ENCODE results near the gene SMIM36.
"Not testable (repeated sequence)": the region's sequence is repeated elsewhere in the genome, so short reads cannot be mapped to it uniquely, and the experiment has no call there.

SMIM36 gene

GRCh38 chr17:55532670-55533069 lies 21.4 kb upstream of the SMIM36 start:
- Histone ChIP-seq H3K4me3 (no peak overlapping the region), H4K20me1 (no peaks in the 10 kb centered on the region), H3K4me2 (no peak overlapping the region), H3K9ac (no peak overlapping the region), H3K27ac (no peak overlapping the region), H3K27me3 (no peaks in the 10 kb centered on the region), H3K4me1 (no peaks in the 10 kb centered on the region; the same call in 1 of the 2 replicates), H3K36me3 (no peaks in the 10 kb centered on the region), H3K9me3 (peaks cover 4% of the 10 kb centered on the region; the same call in 1 of the 2 replicates)
- TF ChIP-seq Cebpa-rat (IDR thresholded peaks at IDR 0.05) = no peak

- Histone ChIP-seq H3K4me2 (no peak overlapping the region), H3K9ac (no peak overlapping the region), H4K20me1 (no peaks in the 10 kb centered on the region), H3K27me3 (no peaks in the 10 kb centered on the region), H3K36me3 (no peaks in the 10 kb centered on the region), H3K4me1 (no peaks in the 10 kb centered on the region; the same call in 1 of the 2 replicates), H3K4me3 (no peak overlapping the region), H3K27ac (no peak overlapping the region), H3K9me3 (no peaks in the 10 kb centered on the region)
- no peak for TF ChIP-seq Cebpa-rat (IDR thresholded peaks at IDR 0.05)
Observed at GRCh38 chr17:55531053-55531728, 19.9 kb upstream of the SMIM36 start.

GRCh38 chr17:55530064-55530463 lies 18.8 kb upstream of the SMIM36 start:
- H3K4me1 ChIP-seq = no peaks in the 10 kb centered on the region; the same call in 1 of the 2 replicates
- H3K27me3 ChIP-seq = no peaks in the 10 kb centered on the region
- no peaks in the 10 kb centered on the region for H4K20me1 ChIP-seq
- no peak overlapping the region for H3K9ac ChIP-seq
- no peaks in the 10 kb centered on the region for H3K9me3 ChIP-seq
- H3K4me3 ChIP-seq = no peak overlapping the region
- no peak overlapping the region for H3K4me2 ChIP-seq
- no peaks in the 10 kb centered on the region for H3K36me3 ChIP-seq
- TF ChIP-seq Cebpa-rat (IDR thresholded peaks at IDR 0.05) = no peak
- H3K27ac ChIP-seq = no peak overlapping the region

GRCh38 chr17:55527540-55528118 lies 16.4 kb upstream of the SMIM36 start:
- no peaks in the 10 kb centered on the region for H3K36me3 ChIP-seq
- no peak overlapping the region for H3K9ac ChIP-seq
- H3K27me3 ChIP-seq = no peaks in the 10 kb centered on the region
- H3K27ac ChIP-seq = no peak overlapping the region
- TF ChIP-seq Cebpa-rat (IDR thresholded peaks at IDR 0.05) = no peak
- H3K4me1 ChIP-seq = no peaks in the 10 kb centered on the region; the same call in 1 of the 2 replicates
- H3K9me3 ChIP-seq = no peaks in the 10 kb centered on the region
- no peak overlapping the region for H3K4me3 ChIP-seq
- no peaks in the 10 kb centered on the region for H4K20me1 ChIP-seq
- H3K4me2 ChIP-seq = no peak overlapping the region

GRCh38 chr17:55524440-55525220 lies 13.4 kb upstream of the SMIM36 start:
- Histone ChIP-seq H3K4me2 (no peak overlapping the region), H3K9ac (no peak overlapping the region), H3K36me3 (no peaks in the 10 kb centered on the region), H3K9me3 (no peaks in the 10 kb centered on the region), H3K4me3 (no peak overlapping the region), H3K4me1 (no peaks in the 10 kb centered on the region; the same call in 1 of the 2 replicates), H4K20me1 (no peaks in the 10 kb centered on the region), H3K27ac (no peak overlapping the region), H3K27me3 (no peaks in the 10 kb centered on the region)
- TF ChIP-seq Cebpa-rat (IDR thresholded peaks at IDR 0.05) = no peak

GRCh38 chr17:55523032-55523431 lies 11.8 kb upstream of the SMIM36 start:
- H3K9me3 ChIP-seq, H3K9ac ChIP-seq, H3K4me3 ChIP-seq, H3K27ac ChIP-seq, H3K36me3 ChIP-seq, H4K20me1 ChIP-seq, H3K27me3 ChIP-seq, H3K4me2 ChIP-seq, H3K4me1 ChIP-seq: not testable (repeated sequence)

- no peaks in the 10 kb centered on the region for H3K27me3 ChIP-seq
- TF ChIP-seq Cebpa-rat (IDR thresholded peaks at IDR 0.05) = no peak
Observed at GRCh38 chr17:55521186-55521585, 9.9 kb upstream of the SMIM36 start.

GRCh38 chr17:55520402-55520801 lies 9.2 kb upstream of the SMIM36 start:
- Histone ChIP-seq H3K4me3 (no peak overlapping the region), H3K4me2 (no peak overlapping the region), H3K27me3 (no peaks in the 10 kb centered on the region), H3K27ac (no peak overlapping the region), H3K36me3 (no peaks in the 10 kb centered on the region), H3K9me3 (no peaks in the 10 kb centered on the region), H4K20me1 (no peaks in the 10 kb centered on the region), H3K9ac (no peak overlapping the region), H3K4me1 (no peaks in the 10 kb centered on the region)
- no peak for TF ChIP-seq Cebpa-rat (IDR thresholded peaks at IDR 0.05)

More at GRCh38 chr17:55521186-55521585, 9.9 kb upstream of the SMIM36 start:
- Histone ChIP-seq H3K4me1 (no peaks in the 10 kb centered on the region), H3K27ac (no peak overlapping the region), H3K9me3 (no peaks in the 10 kb centered on the region), H3K36me3 (no peaks in the 10 kb centered on the region), H3K9ac (no peak overlapping the region), H3K4me2 (no peak overlapping the region), H3K4me3 (no peak overlapping the region), H4K20me1 (no peaks in the 10 kb centered on the region)

GRCh38 chr17:55518510-55518909 lies 7.3 kb upstream of the SMIM36 start:
- H3K9ac ChIP-seq = no peak overlapping the region
- H3K4me1 ChIP-seq = no peaks in the 10 kb centered on the region
- no peak overlapping the region for H3K4me2 ChIP-seq
- no peaks in the 10 kb centered on the region for H4K20me1 ChIP-seq
- H3K36me3 ChIP-seq = no peaks in the 10 kb centered on the region
- no peak overlapping the region for H3K4me3 ChIP-seq
- H3K27ac ChIP-seq = no peak overlapping the region
- no peaks in the 10 kb centered on the region for H3K9me3 ChIP-seq
- no peak for TF ChIP-seq Cebpa-rat (IDR thresholded peaks at IDR 0.05)
- H3K27me3 ChIP-seq = no peaks in the 10 kb centered on the region

Data from BLaER1 (cell line).